OCI-LY3 (cell line): Measurements from ENCODE around the gene IPO11.

Experiments used
- CTCF ChIP-seq: fragments of 200-600, 300-600 bp; sonication (generic); IDR thresholded peaks from 2 replicates; pipeline ENCODE4 v1.5.1; 2014; ENCODE audit warnings: antibody characterized with exemption, low read length, low read depth
- EZH2phosphoT487 ChIP-seq: fragments of 200-600 bp; shearing (Covaris generic); IDR thresholded peaks from 2 replicates; pipeline ENCODE4 v1.6.1; 2018; ENCODE audit warnings: antibody characterized with exemption, mixed run types, low read depth

- TF ChIP-seq CTCF (no peak), EZH2phosphoT487 (no peak)
Observed at GRCh38 chr5:62587737-62588136, 175.2 kb downstream of the IPO11 start.
